HepG2 (cell line): ENCODE results near the gene SLC29A1. TPM values are rescaled to one million over a fixed set of nuclear protein-coding genes. Genes with fewer than 3 reads are reported as not detected.

ENCODE experiments used
- AHR ChIP-seq: IDR thresholded peaks from 2 replicates; pipeline ENCODE4 v1.6.1; 2018; ENCODE audit warnings: missing genetic modification reagents, missing compliant biosample characterization
- FOXO4 ChIP-seq: sonication (generic); formaldehyde crosslinking; conservative IDR thresholded peaks from 2 replicates; pipeline ENCODE4 v1.8.1; 2023; ENCODE audit warnings: missing genetic modification reagents
- MTA1 ChIP-seq: sonication (generic); formaldehyde crosslinking; IDR thresholded peaks from 2 replicates; pipeline ENCODE4 v1.4.0; 2020; ENCODE audit warnings: missing genetic modification reagents, mild to moderate bottlenecking, borderline replicate concordance
- NAIF1 ChIP-seq: sonication (generic); formaldehyde crosslinking; IDR thresholded peaks from 2 replicates; pipeline ENCODE4 v1.5.0; 2020; ENCODE audit warnings: mild to moderate bottlenecking, missing genetic modification reagents, borderline replicate concordance
- NFATC3 ChIP-seq: sonication (generic); formaldehyde crosslinking; IDR thresholded peaks from 2 replicates; pipeline ENCODE4 v1.5.1; 2020; ENCODE audit warnings: mild to moderate bottlenecking, missing genetic modification reagents
- RAD21 ChIP-seq: fragments of 450-650 bp; formaldehyde crosslinking; IDR thresholded peaks from 2 replicates; pipeline ENCODE4 v1.5.0; 2020; ENCODE audit warnings: mild to moderate bottlenecking
- STAT5B ChIP-seq: sonication (generic); formaldehyde crosslinking; IDR thresholded peaks from 2 replicates; pipeline ENCODE4 v1.4.0; 2020; ENCODE audit warnings: missing genetic modification reagents
- TAF15 ChIP-seq: fragments of 200-400 bp; formaldehyde crosslinking; IDR thresholded peaks from one replicate; pipeline ENCODE4 v1.6.1; 2018; ENCODE audit warnings: mild to moderate bottlenecking, low read depth, low read length; ENCODE audit not compliant: poor library complexity, severe bottlenecking
- ZNF142 ChIP-seq: sonication (generic); formaldehyde crosslinking; IDR thresholded peaks from 2 replicates; pipeline ENCODE4 v1.4.0; 2020; ENCODE audit warnings: missing genetic modification reagents
- ZNF687 ChIP-seq: sonication (generic); formaldehyde crosslinking; IDR thresholded peaks from 2 replicates; pipeline ENCODE4 v1.5.1; 2020; ENCODE audit warnings: mild to moderate bottlenecking, missing genetic modification reagents, moderate library complexity
- ZNF710 ChIP-seq: sonication (generic); formaldehyde crosslinking; IDR thresholded peaks from 2 replicates; pipeline ENCODE4 v1.5.0; 2020; ENCODE audit warnings: mild to moderate bottlenecking, missing genetic modification reagents, borderline replicate concordance
- ZNF772 ChIP-seq: sonication (generic); formaldehyde crosslinking; IDR thresholded peaks from 2 replicates; pipeline ENCODE4 v1.5.0; 2020; ENCODE audit warnings: mild to moderate bottlenecking, missing genetic modification reagents
- ZNF891 ChIP-seq: sonication (generic); formaldehyde crosslinking; IDR thresholded peaks from 2 replicates; pipeline ENCODE4 v1.5.0; 2020; ENCODE audit warnings: mild to moderate bottlenecking, missing genetic modification reagents
- polyA plus RNA-seq, 8 experiments: library from polyadenylated mRNA; depleted of rRNA in 3 of 8; stranded (reverse) in 7 of 8; unstranded in 1 of 8; fragments of >200 nt; fragmentation: Illumina TruSeq in 4 of 8; extraction: Trizol in 4 of 8; gene quantifications; 2 replicates each; pipeline versions ENCODE4 v1.2.1 to v1.2.3, GENCODE V29; 2011 to 2016; ENCODE audit warnings: low read depth in 4 of 8, missing spikeins in 1 of 8, mixed read lengths in 1 of 8; ENCODE audit not compliant: insufficient read depth in 1 of 8
- total RNA-seq, 5 experiments: library from RNA; depleted of rRNA; stranded (reverse); fragments of >200 nt; fragmentation: Illumina TruSeq; extraction: Trizol; gene quantifications; 2 replicates each; pipeline ENCODE4 v1.2.3, GENCODE V29; 2016; ENCODE audit warnings: low read depth in 1 of 5

SLC29A1 gene
- total and polyA plus RNA-seq, 2 of the 13 experiments (the other 11 are each of a cell fraction or from before 2014, with no cell fraction given), result 43.2 to 106 TPM

GRCh38 chr6:44247338-44248302, 24.2 kb downstream of the SLC29A1 start (continued):
- TF ChIP-seq ZNF142, result no peak
- 0 out of 2 replicates have a peak, but pooled peaks have one; percentile 4 for TF ChIP-seq RAD21 (CRISPR knock-in tag)
- peak; percentile 34; the same call in 1 of the 2 replicates for TF ChIP-seq ZNF772 (CRISPR knock-in tag)
- TF ChIP-seq MTA1, result peak; percentile 69; the same call in 1 of the 2 replicates
- peak; percentile 70; the same call in 1 of the 2 replicates for TF ChIP-seq ZNF891
- peak; percentile 97 for TF ChIP-seq ZNF687 (CRISPR knock-in tag)
- TF ChIP-seq AHR (CRISPR knock-in tag), result no peak; the same call in 1 of the 2 replicates
- TF ChIP-seq STAT5B (CRISPR knock-in tag), result no peak
- no peak for TF ChIP-seq FOXO4
- no peak; the same call in 1 of the 2 replicates for TF ChIP-seq ZNF710 (CRISPR knock-in tag)
- peak; percentile 86; the same call in 1 of the 2 replicates for TF ChIP-seq NAIF1 (CRISPR knock-in tag)
- TF ChIP-seq TAF15, result peak; percentile 51
- 0 out of 2 replicates have a peak, but pooled peaks have one; percentile 2 for TF ChIP-seq NFATC3
